NCI-H524 treated with DMSO at 0.1 percent for 48 hours (cell line): Measurements from ENCODE around the gene JADE3.

Experiments
- DNase-seq: peaks from one replicate; lab custom pipeline; 2025; lab: John Stamatoyannopoulos, UW

Gene JADE3

DNA sequence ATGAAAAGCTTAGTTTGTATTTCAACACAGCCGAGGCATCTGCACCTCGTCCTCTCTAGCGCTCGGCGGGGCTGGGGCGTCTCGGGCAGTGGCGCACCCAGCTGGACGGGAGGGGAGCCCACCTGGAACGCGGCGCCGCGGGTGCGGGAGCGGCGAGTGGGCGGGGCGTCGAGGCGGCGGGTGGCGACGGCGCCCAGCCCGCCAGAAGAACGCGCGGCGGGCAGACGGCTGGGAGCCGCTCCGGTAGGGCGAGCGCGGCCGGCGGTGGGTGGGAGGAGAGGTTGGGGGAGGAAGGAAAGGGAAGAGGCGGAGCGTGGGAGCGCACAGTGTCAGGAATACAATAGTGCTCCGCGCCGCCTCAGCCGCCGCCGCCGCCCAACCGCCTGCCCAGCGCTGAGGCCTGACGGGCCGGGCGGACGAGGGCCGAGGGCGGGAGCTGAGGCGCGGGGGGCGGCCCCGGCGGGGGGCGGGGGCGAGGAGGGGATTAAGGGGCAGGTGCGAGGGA is at the start of gene JADE3:
TSS of gene JADE3 (plus strand) at position 324 of the 505 bp plus-strand sequence. CDS start 72,474 bp downstream, outside the sequence.
- DNase-seq, result no peak

DNA sequence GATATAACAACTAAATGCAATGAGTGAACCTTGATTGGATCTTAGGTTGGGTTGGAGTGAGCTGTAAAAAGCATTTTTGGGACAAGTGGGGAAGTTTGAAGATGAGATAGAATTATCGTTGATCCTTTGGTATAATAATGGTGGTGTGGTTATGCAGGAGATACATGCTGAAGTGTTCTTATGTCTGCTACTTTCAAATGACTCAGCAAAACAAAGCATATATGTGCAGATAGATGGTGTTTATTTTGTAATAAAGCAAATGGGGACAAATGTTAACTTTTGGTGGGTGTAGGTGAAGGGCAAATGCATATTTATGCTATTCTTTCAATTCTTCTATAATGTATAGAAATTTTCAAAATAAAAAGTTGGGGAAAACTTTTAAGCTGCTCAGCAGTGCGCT is 49.1 kb upstream of the JADE3 start:
- no peak for DNase-seq

DNA sequence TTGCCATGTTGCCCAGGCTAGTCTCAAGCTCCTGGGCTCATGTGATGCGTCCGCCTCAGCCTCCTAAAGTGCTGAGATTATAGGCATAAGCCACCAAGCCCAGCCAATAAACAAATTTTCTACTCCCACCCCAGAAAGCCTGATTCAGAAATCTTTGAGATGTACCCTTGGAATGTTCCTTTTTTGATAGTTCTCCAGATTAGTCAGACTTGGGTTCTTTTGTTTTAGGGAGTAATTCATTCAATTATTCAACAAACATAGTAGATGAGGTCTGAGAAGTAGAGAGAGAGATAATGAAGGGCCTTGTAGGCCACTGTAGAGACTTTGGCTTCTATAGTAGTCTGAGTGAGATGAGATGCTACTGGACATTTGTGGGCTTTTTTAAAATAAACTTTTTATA is 47.6 kb upstream of the JADE3 start:
- no peak for DNase-seq

- DNase-seq, result no peak
Observed at GRCh38 chrX:46865281-46865680, 46.9 kb upstream of the JADE3 start.

DNA sequence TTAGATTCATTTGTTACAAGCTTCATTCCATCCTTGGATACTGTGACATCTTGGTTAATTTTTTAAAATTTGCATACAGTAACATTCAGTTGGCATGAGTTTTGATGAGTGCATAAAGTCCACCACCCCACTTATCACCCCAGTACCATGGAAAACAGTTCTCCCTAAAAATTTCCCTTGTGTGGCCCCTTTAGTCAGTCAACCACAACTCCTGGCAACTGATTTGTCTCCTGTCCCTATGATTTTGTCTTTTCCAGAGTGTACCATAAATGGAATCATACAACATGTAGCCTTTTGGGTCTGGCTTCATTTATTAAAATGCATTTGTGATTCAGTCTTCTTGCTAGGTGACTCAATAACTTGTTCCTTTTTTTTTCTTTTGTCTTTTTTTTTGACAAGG is 45.5 kb upstream of the JADE3 start:
- DNase-seq, result no peak

- DNase-seq, result no peak
Observed at GRCh38 chrX:46873746-46874145, 38.5 kb upstream of the JADE3 start.

GRCh38 chrX:46876901-46877300 is 35.3 kb upstream of the JADE3 start:
- DNase-seq, result no peak

GRCh38 chrX:46882266-46882665 is 30.0 kb upstream of the JADE3 start:
- DNase-seq, result no peak

GRCh38 chrX:46884799-46885198 is 27.4 kb upstream of the JADE3 start:
- DNase-seq, result no peak

- no peak for DNase-seq
Observed at GRCh38 chrX:46898207-46898606, 14.0 kb upstream of the JADE3 start.

DNA sequence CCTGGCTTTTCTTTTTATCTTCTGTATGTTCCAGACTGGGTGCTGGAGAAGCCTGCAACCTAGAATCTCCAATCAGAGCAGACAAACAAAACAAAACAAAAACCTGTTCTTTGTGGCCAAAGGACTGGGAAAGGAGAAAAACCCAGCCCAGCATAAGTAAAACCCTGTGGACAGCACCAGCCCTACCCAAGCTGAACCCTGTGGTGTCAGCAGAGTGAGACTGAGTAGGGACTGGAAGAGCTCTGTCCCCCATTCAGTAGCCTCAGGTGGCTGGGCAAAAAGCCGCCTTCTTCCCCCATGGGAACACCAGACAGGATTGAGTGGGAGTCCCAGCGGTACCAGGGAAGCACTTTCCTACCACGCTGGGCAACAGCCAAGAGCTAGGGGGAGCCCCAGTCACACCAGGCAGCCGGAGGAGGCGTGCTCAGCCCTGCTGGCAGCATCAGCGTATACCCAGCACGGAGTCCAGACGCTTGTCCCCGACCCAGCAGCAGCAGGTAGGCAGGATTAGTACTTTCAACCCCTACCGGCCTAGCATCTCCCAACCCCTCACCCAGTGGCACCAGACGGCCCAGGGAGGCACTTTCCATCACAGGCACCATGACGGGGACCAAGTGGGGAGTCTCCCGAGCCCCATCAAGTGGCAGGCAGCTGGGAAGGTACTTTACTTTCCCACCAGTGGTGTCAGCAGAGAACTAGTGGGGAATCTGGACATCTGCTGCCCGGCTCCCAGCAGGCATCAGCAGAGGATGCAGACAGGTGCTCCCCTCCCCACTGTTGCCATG is 8.6 kb upstream of the JADE3 start:
- peak; percentile 93 for DNase-seq

DNA sequence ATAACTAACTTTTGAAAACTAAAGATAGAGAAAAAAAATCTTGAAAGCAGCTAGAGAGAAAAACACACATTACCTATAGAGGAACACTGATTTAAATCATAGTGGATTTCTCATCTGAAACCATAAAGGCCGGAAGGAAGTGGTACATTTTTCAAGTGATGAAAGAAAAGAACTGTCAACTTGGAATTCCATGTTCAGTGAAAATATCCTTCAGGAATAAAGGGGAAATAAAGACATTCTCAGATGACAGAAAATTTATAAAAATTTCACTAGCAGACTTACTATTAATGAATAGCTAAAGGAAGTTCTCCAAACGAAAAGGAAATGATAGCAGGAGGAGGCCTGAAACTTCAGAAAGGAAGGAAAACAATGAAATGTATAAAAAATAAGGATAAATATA is 7.6 kb upstream of the JADE3 start:
- DNase-seq, result no peak

DNA sequence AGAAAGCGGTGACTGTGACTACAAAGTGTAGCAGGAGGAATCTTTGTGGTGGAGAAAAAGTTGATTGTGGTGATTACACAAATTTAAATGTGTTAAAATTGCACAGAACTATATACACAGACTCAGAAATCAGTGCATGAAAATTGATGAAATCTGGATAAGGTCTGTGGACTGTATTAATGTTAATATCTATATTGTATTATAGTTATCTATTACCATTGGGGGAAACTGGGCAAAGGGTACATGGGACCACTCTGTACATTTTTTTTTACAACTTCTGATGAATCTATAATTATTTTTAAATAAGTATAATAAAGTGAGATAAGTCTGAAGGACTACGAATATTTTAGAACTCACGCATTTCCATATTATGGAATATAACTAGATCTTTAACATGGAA is 1.8 kb upstream of the JADE3 start:
- DNase-seq, result no peak

DNA sequence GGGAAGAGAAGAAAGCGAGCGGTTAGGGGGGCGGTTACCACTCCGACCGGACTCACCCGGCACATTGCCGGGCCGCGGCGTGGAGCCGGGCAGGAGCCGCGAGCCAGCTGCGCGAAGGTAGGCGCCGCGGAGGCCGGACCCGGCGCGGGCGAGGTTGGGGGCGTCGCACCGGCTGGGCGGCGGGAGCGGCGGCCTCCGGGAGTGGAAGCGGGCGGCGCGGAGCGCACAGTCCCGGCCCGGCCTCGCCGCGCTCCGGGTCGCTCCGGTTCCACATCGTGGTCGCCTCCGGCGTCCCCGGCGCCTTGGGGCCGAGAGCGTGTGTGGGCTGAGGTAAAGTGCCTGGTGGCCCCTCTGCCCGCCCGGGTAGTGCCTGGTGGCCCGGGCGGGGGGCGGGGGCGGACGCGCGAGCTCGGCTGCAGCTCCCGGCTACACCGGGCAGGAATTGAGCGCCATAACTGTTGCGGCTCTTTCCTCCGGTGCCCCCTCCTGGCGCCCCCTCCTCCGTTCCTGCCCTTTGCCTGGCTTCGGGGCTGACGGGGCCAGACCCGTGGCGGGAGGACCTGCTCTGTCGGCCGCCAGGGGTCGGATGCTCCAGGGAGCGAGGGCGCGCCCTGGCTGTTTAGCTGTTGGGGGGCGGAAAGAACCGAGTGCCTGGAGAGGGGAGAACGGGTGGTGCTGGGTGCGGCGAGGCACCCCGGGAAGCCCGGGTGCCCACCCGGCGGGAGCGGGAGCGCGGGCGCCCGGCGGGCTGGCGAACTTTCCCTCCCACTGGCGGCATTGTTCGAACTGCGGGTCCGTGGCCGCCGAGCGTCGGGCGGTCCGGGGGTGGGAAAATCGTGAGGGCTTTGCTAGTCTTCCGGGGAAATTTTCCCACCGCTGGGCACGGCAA is 626 bp downstream of the JADE3 start:
- DNase-seq, result no peak

- DNase-seq, result no peak
Observed at GRCh38 chrX:46913667-46914066, 1.4 kb downstream of the JADE3 start.

GRCh38 chrX:46916273-46916672 is 4.1 kb downstream of the JADE3 start:
- no peak for DNase-seq

DNA sequence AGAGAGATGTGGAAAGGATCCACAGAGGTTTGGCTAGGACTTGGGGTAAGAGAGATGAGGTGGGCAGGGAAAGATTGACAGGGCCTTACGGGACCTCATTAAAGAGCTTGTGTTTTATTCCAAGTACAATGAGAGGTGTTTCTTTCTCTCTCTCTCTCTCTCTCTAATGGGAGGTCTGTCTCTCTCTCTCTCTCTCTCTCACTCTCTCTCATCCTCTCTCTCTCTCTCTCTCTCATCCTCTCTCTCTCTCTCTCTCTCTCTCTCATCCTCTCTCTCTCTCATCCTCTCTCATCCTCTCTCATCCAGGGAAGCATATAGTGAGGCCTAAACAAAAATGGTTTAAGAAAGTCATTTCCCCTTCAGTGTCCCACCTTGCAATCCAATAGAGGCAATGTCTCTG is 5.4 kb downstream of the JADE3 start:
- no peak for DNase-seq

- no peak for DNase-seq
Observed at GRCh38 chrX:46918434-46918833, 6.2 kb downstream of the JADE3 start.

- no peak for DNase-seq
Observed at GRCh38 chrX:46920235-46920634, 8.0 kb downstream of the JADE3 start.

- no peak for DNase-seq
Observed at GRCh38 chrX:46922611-46923010, 10.4 kb downstream of the JADE3 start.

DNA sequence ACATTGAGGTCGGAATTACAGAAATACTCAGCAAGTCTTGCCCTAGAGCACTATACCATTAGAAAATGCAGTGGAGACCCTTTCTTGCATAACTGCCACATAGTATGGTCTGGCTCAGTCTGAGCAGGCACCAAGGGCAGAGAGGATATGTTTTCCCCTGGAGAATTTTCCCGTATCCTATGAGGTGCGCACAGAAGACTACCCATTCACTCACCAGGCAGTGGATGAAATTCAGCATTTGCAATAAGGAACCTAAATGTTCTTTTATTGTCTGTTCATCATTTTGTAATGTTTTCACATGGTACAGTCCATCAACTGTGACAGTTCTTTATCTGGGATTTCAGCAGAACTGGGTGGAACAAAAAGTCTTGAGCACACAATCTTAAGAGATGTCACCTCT is 15.5 kb downstream of the JADE3 start:
- DNase-seq, result no peak

- DNase-seq, result no peak
Observed at GRCh38 chrX:46929439-46930261, 17.4 kb downstream of the JADE3 start.
